Testis (tissue), 3 donors: ENCODE data around the gene DOCK9. TPM values are rescaled to one million over a fixed set of nuclear protein-coding genes. Genes with fewer than 3 reads are reported as not detected.
A peak's percentile ranks its signal among the peaks of the same experiment; 100 is the strongest.
"Not testable (repeated sequence)": the region's sequence is repeated elsewhere in the genome, so short reads cannot be mapped to it uniquely, and the experiment has no call there.

ENCODE experiments used
- DNase-seq: peaks from one replicate; pipeline ENCODE4 v3.0.0-alpha.2; 2019
- H3K27ac ChIP-seq, 2 donors: fragments of 200-600 bp; sonication (generic); one replicate each; pipeline ENCODE4 v1.5.1; 2019
- H3K27me3 ChIP-seq: fragments of 200-600 bp; sonication (generic); one replicate; pipeline ENCODE4 v1.5.1; 2019
- H3K36me3 ChIP-seq: fragments of 200-600 bp; sonication (generic); one replicate; pipeline ENCODE4 v1.5.1; 2017; ENCODE audit warnings: low read depth; ENCODE audit errors: missing control alignments
- H3K4me1 ChIP-seq: fragments of 200-600 bp; sonication (generic); one replicate; pipeline ENCODE4 v1.5.1; 2019
- H3K4me3 ChIP-seq, 2 donors: fragments of 200-600 bp; sonication (generic); one replicate each; pipeline ENCODE4 v1.5.1; 2017 to 2019
- H3K9me3 ChIP-seq: fragments of 200-600 bp; sonication (generic); one replicate; pipeline ENCODE4 v1.5.1; 2017
- POLR2A ChIP-seq: fragments of 450-650 bp; IDR thresholded peaks from one replicate; pipeline ENCODE4 v1.6.1; 2017; ENCODE audit warnings: antibody characterized with exemption, mild to moderate bottlenecking, moderate library complexity
- WGBS, 2 donors: methylation state at CpG; one replicate each; pipeline ENCODE4 v1.1.5; 2018; 5-methylcytosine and 5-hydroxymethylcytosine counted together
- intact Hi-C: fragments of 100-400 bp; cut with DNase I; formaldehyde crosslinking; loops from one replicate; pipeline ENCODE4 v1.15.1; 2023; ENCODE audit warnings: low total_unique reads
- polyA plus RNA-seq: library from polyadenylated mRNA; stranded (reverse); fragments of 350-450 nt; fragmentation: Illumina TruSeq; extraction: RNeasy Lipid Tissue Mini Kit (QIAGEN cat#74804); gene quantifications from one replicate; pipeline ENCODE4 v1.2.3, GENCODE V29; 2014; ENCODE audit warnings: low read depth, low replicate concordance; ENCODE audit not compliant: insufficient read depth
- total RNA-seq, 2 donors: library from RNA; depleted of rRNA; stranded (reverse); fragments of >200 nt; gene quantifications; one replicate each; pipeline ENCODE4 v1.2.3, GENCODE V29; 2016
- TF ChIP-seq, protein P1 (sequence below), 3 experiments: fragments of 450-650 bp in 2 of 3; fragments of 200-600 bp in 1 of 3; sonication (generic) in 1 of 3; IDR thresholded peaks; one replicate each; pipeline ENCODE4 v1.5.1; 2016 to 2019; ENCODE audit warnings: antibody characterized with exemption in 3 of 3, mild to moderate bottlenecking in 2 of 3, moderate library complexity in 1 of 3

Gene DOCK9
- total and polyA plus RNA-seq, 3 donors from 2014 or later, result 48.0 to 74.9 (median 63.4) TPM

GRCh38 chr13:98761126-98761985 is 216.5 kb downstream of the DOCK9 start:
- H3K9me3 ChIP-seq, result no peaks in the 10 kb centered on the region
- H3K4me1 ChIP-seq, result no peaks in the 10 kb centered on the region
- H3K27ac ChIP-seq, result no peak overlapping the region
- H3K4me3 ChIP-seq, result no peak overlapping the region
- WGBS, 2 donors, result 67% methylated on average over 15 of the region's 15 CpGs
- intact Hi-C loops, result no loop called here
- no peak for TF ChIP-seq POLR2A
- TF ChIP-seq, protein P1, sequence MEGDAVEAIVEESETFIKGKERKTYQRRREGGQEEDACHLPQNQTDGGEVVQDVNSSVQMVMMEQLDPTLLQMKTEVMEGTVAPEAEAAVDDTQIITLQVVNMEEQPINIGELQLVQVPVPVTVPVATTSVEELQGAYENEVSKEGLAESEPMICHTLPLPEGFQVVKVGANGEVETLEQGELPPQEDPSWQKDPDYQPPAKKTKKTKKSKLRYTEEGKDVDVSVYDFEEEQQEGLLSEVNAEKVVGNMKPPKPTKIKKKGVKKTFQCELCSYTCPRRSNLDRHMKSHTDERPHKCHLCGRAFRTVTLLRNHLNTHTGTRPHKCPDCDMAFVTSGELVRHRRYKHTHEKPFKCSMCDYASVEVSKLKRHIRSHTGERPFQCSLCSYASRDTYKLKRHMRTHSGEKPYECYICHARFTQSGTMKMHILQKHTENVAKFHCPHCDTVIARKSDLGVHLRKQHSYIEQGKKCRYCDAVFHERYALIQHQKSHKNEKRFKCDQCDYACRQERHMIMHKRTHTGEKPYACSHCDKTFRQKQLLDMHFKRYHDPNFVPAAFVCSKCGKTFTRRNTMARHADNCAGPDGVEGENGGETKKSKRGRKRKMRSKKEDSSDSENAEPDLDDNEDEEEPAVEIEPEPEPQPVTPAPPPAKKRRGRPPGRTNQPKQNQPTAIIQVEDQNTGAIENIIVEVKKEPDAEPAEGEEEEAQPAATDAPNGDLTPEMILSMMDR (IDR thresholded peaks at IDR 0.05), result no peak
- H3K27me3 ChIP-seq, result no peaks in the 10 kb centered on the region
- no peaks in the 10 kb centered on the region for H3K36me3 ChIP-seq
- DNase-seq, result no peak

DNA sequence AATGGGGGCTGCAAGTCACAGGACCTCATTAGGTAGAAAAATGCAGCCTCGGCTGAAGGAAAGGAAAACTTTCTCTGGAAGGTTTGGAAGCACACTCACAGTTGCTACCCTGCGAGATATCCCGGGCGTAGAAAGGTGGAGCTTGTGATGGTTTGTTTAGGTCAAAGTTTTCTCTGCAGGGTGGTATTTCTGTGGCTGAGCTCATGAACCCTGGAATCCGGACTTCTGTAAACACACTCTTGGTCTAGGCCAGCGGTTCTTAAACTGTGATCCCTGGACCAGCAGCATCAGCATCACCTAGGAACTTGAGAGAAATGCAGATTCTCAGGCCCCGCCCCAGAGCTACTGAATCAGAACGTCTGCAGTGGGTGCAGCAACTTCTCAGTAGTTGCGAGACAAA is 222.1 kb downstream of the DOCK9 start:
- DNase-seq, result no peak
- no peaks in the 10 kb centered on the region for H3K36me3 ChIP-seq
- no peaks in the 10 kb centered on the region for H3K9me3 ChIP-seq
- no peaks in the 10 kb centered on the region for H3K27me3 ChIP-seq
- intact Hi-C loops, result no loop called here
- H3K4me3 ChIP-seq, result no peak overlapping the region
- H3K4me1 ChIP-seq, result no peaks in the 10 kb centered on the region
- H3K27ac ChIP-seq, result no peak overlapping the region
- no peak for TF ChIP-seq POLR2A
- TF ChIP-seq, protein P1 (IDR thresholded peaks at IDR 0.05), result no peak
- 86 to 88% methylated on average over 9 of the region's 9 CpGs for WGBS, 2 donors

DNA sequence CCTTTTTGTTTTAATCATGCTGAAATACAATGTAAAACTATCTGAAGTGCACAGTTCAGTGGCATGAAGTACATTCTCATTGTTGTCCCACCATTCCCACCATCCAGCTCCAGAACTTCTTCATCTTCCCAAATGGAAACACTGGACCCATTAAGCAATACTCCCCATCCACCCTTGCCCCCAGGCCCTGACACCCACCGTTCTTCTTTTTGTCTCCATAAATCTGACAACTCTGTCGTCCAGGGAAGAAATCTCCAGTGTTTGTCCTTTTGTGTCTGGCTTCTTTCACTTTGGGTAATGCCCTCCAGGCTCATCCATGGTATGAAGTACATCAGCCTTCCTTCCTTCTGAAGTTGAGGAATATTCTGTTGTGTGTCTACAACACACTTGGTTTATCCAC is 222.7 kb downstream of the DOCK9 start:
- DNase-seq, result no peak
- H3K27me3 ChIP-seq, result no peaks in the 10 kb centered on the region
- TF ChIP-seq, protein P1 (IDR thresholded peaks at IDR 0.05), result no peak
- TF ChIP-seq POLR2A, result no peak
- no peaks in the 10 kb centered on the region for H3K9me3 ChIP-seq
- no peak overlapping the region for H3K4me3 ChIP-seq
- no peaks in the 10 kb centered on the region for H3K36me3 ChIP-seq
- H3K4me1 ChIP-seq, result no peaks in the 10 kb centered on the region
- intact Hi-C loops, result no loop called here
- WGBS, 2 donors, result 47 to 52% methylated on average over 2 of the region's 2 CpGs
- no peak overlapping the region for H3K27ac ChIP-seq

GRCh38 chr13:98754468-98754867 is 223.4 kb downstream of the DOCK9 start:
- WGBS, 2 donors, result 94 to 96% methylated on average over 4 of the region's 4 CpGs
- H3K9me3 ChIP-seq, H3K27ac ChIP-seq, H3K27me3 ChIP-seq, H3K36me3 ChIP-seq, H3K4me1 ChIP-seq, intact Hi-C loops, DNase-seq, H3K4me3 ChIP-seq: not testable (repeated sequence)

DNA sequence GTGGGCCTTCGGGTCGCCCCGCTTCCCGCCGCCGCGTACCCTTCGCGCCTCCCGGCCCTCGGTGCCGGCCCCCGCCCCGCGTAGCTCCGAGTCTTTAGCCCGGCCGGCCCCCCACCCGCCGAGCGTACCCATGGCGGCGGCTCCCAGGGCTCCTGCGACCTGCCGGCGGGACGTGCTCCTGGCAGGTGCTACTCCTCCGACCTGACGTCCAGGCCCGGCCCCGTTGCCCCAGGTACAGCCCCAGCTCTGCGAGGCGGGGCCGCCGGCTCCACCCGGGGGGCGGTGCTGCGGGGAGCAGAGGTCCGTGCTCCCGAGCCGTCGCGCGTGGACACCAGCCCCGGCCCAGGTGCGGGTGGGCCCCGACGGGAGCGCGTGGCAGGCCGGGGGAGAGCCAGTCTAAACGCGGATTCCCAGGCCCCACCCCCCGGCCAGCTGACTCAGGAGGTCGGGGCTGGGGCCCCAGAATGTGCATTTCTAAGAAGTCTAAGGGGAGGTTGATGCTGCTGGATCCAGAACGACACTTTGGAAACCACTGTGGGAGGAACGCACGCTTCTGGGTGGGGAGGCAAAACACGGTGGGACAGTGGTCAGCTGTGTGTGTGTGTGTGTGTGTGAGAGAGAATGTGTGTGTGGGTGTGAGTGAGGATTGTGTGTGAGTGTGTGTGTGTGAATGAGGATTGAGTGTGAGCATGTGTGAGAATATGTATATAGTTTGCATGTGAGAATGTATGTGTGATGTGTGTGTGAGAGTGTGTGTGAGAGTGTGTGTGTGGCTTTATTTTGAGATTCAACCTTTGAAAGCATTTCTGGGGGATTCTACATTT is 225.2 kb downstream of the DOCK9 start, which contains the start of gene SLC15A1:
Gene SLC15A1 (minus strand): TSS at position 206 of the 824 bp plus-strand sequence. CDS start 74 bp downstream, at position 132.
- Histone ChIP-seq H3K9me3 (no peaks in the 10 kb centered on the region), H3K27ac (no peak within 1 kb of the TSS), H3K27me3 (no peaks in the 10 kb centered on the region), H3K36me3 (no peaks in the 10 kb centered on the region), H3K4me3 (peak within 1 kb of the TSS; percentile 26 to 37), H3K4me1 (no peaks in the 10 kb centered on the region)
- 15 to 27% methylated on average over 8 to 26 of the region's 59 CpGs for WGBS, 2 donors
- TF ChIP-seq, protein P1 (IDR thresholded peaks at IDR 0.05), result no peak
- TF ChIP-seq POLR2A, result no peak
- no peak for DNase-seq
- intact Hi-C loops, result no loop called here
